Measurements from ENCODE around the gene ESPL1.

- TF ChIP-seq SP4 (CRISPR knock-in tag; IDR thresholded peaks at IDR 0.05), result no peak
- TF ChIP-seq CTCF (CRISPR knock-in tag; IDR thresholded peaks at IDR 0.05), result no peak
- no peak for TF ChIP-seq POLR2AphosphoS2 (IDR thresholded peaks at IDR 0.05; ENCODE audit: low read depth, low read length)
Observed at GRCh38 chr12:53241623-53242412, 26.3 kb upstream of the ESPL1 start.

Data from HepG2 (cell line).